HL-60 (cell line): ENCODE results near the gene LIX1.

ENCODE experiments used
- DNase-seq, 2 experiments: peaks; one replicate each; pipeline ENCODE4 v3.0.0-alpha.2; 2010 to 2020; ENCODE audit warnings: low read depth in 1 of 2, low spot score in 1 of 2
- H3K27ac ChIP-seq: fragments of 250-450 bp; sonication (Bioruptor Pico); replicated peaks from 2 replicates; pipeline ENCODE4 v1.5.1; 2020; ENCODE audit warnings: mild to moderate bottlenecking, moderate library complexity
- H3K27me3 ChIP-seq: fragments of 250-450 bp; sonication (Bioruptor Pico); 2 replicates; pipeline ENCODE4 v1.5.1; 2021; ENCODE audit warnings: mild to moderate bottlenecking, moderate library complexity; ENCODE audit not compliant: insufficient read depth, poor library complexity, severe bottlenecking
- H3K4me3 ChIP-seq: replicated peaks from 2 replicates; pipeline ENCODE4 v1.5.1; 2011; ENCODE audit warnings: mild to moderate bottlenecking, control low read depth, low read length; ENCODE audit not compliant: insufficient read depth
- CTCF ChIP-seq: IDR thresholded peaks from one replicate; pipeline ENCODE4 v1.5.1; 2011; ENCODE audit warnings: low read length, control low read depth, inconsistent platforms; ENCODE audit not compliant: insufficient read depth
- GABPA ChIP-seq: IDR thresholded peaks from 2 replicates; pipeline ENCODE4 v1.6.1; 2012; ENCODE audit warnings: low read depth
- POLR2AphosphoS5 ChIP-seq: IDR thresholded peaks from 2 replicates; pipeline ENCODE4 v1.6.1; 2012; ENCODE audit warnings: low read depth
- REST ChIP-seq: IDR thresholded peaks from 2 replicates; pipeline ENCODE4 v1.6.1; 2012; ENCODE audit warnings: low read depth; ENCODE audit not compliant: insufficient replicate concordance
- SPI1 ChIP-seq: IDR thresholded peaks from 2 replicates; pipeline ENCODE4 v1.6.1; 2012; ENCODE audit warnings: low read depth, mild to moderate bottlenecking, borderline replicate concordance

Gene LIX1

GRCh38 chr5:97101189-97101910 is 41.1 kb downstream of the LIX1 start:
- Histone ChIP-seq H3K27ac (no peak overlapping the region), H3K27me3 (no peaks in the 10 kb centered on the region), H3K4me3 (no peak overlapping the region)
- TF ChIP-seq REST: no peak
- TF ChIP-seq GABPA: no peak
- no peak for TF ChIP-seq CTCF
- no peak for TF ChIP-seq SPI1
- TF ChIP-seq POLR2AphosphoS5: no peak
- no peak for DNase-seq

- DNase-seq: no peak
- no peaks in the 10 kb centered on the region for H3K27me3 ChIP-seq
- H3K4me3 ChIP-seq: no peak overlapping the region
- no peak overlapping the region for H3K27ac ChIP-seq
- TF ChIP-seq GABPA (no peak), POLR2AphosphoS5 (no peak), CTCF (no peak), REST (no peak), SPI1 (no peak)
Measured at GRCh38 chr5:97100476-97100875, 41.9 kb downstream of the LIX1 start.

GRCh38 chr5:97098922-97099321 is 43.5 kb downstream of the LIX1 start:
- Histone ChIP-seq H3K4me3 (no peak overlapping the region), H3K27ac (no peak overlapping the region), H3K27me3 (no peaks in the 10 kb centered on the region)
- no peak for DNase-seq
- no peak for TF ChIP-seq CTCF
- TF ChIP-seq SPI1: no peak
- no peak for TF ChIP-seq REST
- no peak for TF ChIP-seq GABPA
